K562 (cell line): ENCODE results near the gene ETNK1.

Experiments
- BCLAF1 ChIP-seq, 2 experiments: fragments of 450-650 bp in 1 of 2; IDR thresholded peaks; 2 replicates each; pipeline ENCODE4 v1.6.1; 2011 to 2017; ENCODE audit warnings: low read depth in 2 of 2, antibody characterized with exemption in 1 of 2, borderline replicate concordance in 1 of 2, low read length in 1 of 2, mild to moderate bottlenecking in 1 of 2, mixed read lengths in 1 of 2; ENCODE audit not compliant: control insufficient read depth in 1 of 2
- CTCF ChIP-seq, 3 experiments: IDR thresholded peaks in 2 of 3; conservative IDR thresholded peaks in 1 of 3; 2 replicates each; pipeline ENCODE4 v1.5.1; 2011 to 2012; ENCODE audit warnings: low read length in 3 of 3, mild to moderate bottlenecking in 3 of 3, control low read depth in 2 of 3, improper control_type of control experiment in 1 of 3, inconsistent platforms in 1 of 3, low read depth in 1 of 3, mixed read lengths in 1 of 3, moderate library complexity in 1 of 3; ENCODE audit not compliant: insufficient read depth in 2 of 3
- FOXP4 ChIP-seq: sonication (generic); formaldehyde crosslinking; IDR thresholded peaks from 2 replicates; pipeline ENCODE4 v1.8.0; 2022; ENCODE audit warnings: mild to moderate bottlenecking, missing genetic modification reagents, borderline replicate concordance
- PTBP1 ChIP-seq: fragments of 200-400 bp; formaldehyde crosslinking; IDR thresholded peaks from 2 replicates; pipeline ENCODE4 v1.6.1; 2017; ENCODE audit warnings: low read depth, low read length
- ZBTB17 ChIP-seq: fragments of 450-650 bp; formaldehyde crosslinking; IDR thresholded peaks from 2 replicates; pipeline ENCODE4 v1.4.0; 2020; ENCODE audit warnings: mild to moderate bottlenecking

GRCh38 chr12:22700106-22700505 is 75.1 kb downstream of the ETNK1 start:
- TF ChIP-seq FOXP4 (CRISPR knock-in tag) (no peak), PTBP1 (no peak), ZBTB17 (CRISPR knock-in tag) (no peak), CTCF (IDR thresholded peaks at IDR 0.05 in 2 of 3, conservative IDR thresholded peaks at IDR 0.05 in 1 of 3; ENCODE audit: insufficient read depth in 2 of 3, low read depth in 1 of 3, low read length in 3 of 3) (no peak), BCLAF1 (IDR thresholded peaks at IDR 0.05; ENCODE audit: borderline replicate concordance in 1 of 2, control insufficient read depth in 1 of 2, low read depth in 2 of 2, low read length in 1 of 2) (no peak)
